Inflammatory macrophage (primary cell): ENCODE results near the gene P2RX7.
"Not testable (repeated sequence)": the region's sequence is repeated elsewhere in the genome, so short reads cannot be mapped to it uniquely, and the experiment has no call there.

Experiments
- DNase-seq, 2 donors: peaks; one replicate each; pipeline ENCODE4 v3.0.0-alpha.2; 2020 to 2022

The P2RX7 gene

GRCh38 chr12:121209221-121209620 is 76.5 kb downstream of the P2RX7 start:
- DNase-seq: no peak

GRCh38 chr12:121209624-121210572 is 77.2 kb downstream of the P2RX7 start, which contains the start of gene P2RX4:
TSS of gene P2RX4 (plus strand) at chr12:121210129. CDS start at chr12:121210165, 36 bp downstream.
- DNase-seq: peak; percentile 81 to 86

- DNase-seq: no peak
These were observed 80.2 kb downstream of the P2RX7 start for GRCh38 chr12:121212875-121213274.

GRCh38 chr12:121214166-121214777 is 81.6 kb downstream of the P2RX7 start:
- DNase-seq: peak; percentile 91 to 96

- peak; percentile 90 to 96 for DNase-seq
These were observed 82.4 kb downstream of the P2RX7 start for GRCh38 chr12:121214855-121215745.

- DNase-seq: no peak
These were observed 83.4 kb downstream of the P2RX7 start for GRCh38 chr12:121216102-121216501.

GRCh38 chr12:121217063-121217462 is 84.4 kb downstream of the P2RX7 start:
- DNase-seq: no peak

- DNase-seq: no peak
These were observed 85.1 kb downstream of the P2RX7 start for GRCh38 chr12:121217761-121218160.

- DNase-seq: no peak
These were observed 86.1 kb downstream of the P2RX7 start for GRCh38 chr12:121218588-121219352.

- DNase-seq: no peak
These were observed 86.8 kb downstream of the P2RX7 start for GRCh38 chr12:121219353-121219986.

GRCh38 chr12:121222847-121223246 is 90.2 kb downstream of the P2RX7 start:
- DNase-seq: no peak

- peak in 1 of 2 donors; percentile 20 for DNase-seq
These were observed 90.9 kb downstream of the P2RX7 start for GRCh38 chr12:121223292-121224285.

GRCh38 chr12:121224591-121224990 is 91.9 kb downstream of the P2RX7 start:
- DNase-seq: no peak

GRCh38 chr12:121226399-121226798 is 93.7 kb downstream of the P2RX7 start:
- DNase-seq: no peak

GRCh38 chr12:121226871-121227270 is 94.2 kb downstream of the P2RX7 start:
- DNase-seq: not testable (repeated sequence)

- no peak for DNase-seq
These were observed 94.6 kb downstream of the P2RX7 start for GRCh38 chr12:121227294-121227693.

- no peak for DNase-seq
These were observed 96.4 kb downstream of the P2RX7 start for GRCh38 chr12:121228919-121229665.

GRCh38 chr12:121229826-121230537 is 97.3 kb downstream of the P2RX7 start:
- peak; percentile 76 to 77 for DNase-seq

- no peak for DNase-seq
These were observed 97.8 kb downstream of the P2RX7 start for GRCh38 chr12:121230538-121230907.
